GM23338 (cell line): ENCODE results near the gene PDE4D. TPM values are rescaled to one million over a fixed set of nuclear protein-coding genes. Genes with fewer than 3 reads are reported as not detected.

Experiments
- ATAC-seq: fragments of 200-7000 bp; cut with Tn5 transposase; 3 replicates; pipeline ENCODE4 v1.9.1; 2020
- DNase-seq: peaks from one replicate; pipeline ENCODE4 v3.0.0-alpha.2; 2015; ENCODE audit warnings: low spot score
- H2AFZ ChIP-seq: fragments of 200-600 bp; sonication (generic); 2 replicates; pipeline ENCODE4 v1.8.0; 2016; ENCODE audit warnings: antibody characterized with exemption, mild to moderate bottlenecking, moderate library complexity
- H3F3A ChIP-seq: fragments of 200-600 bp; sonication (generic); replicated peaks from 2 replicates; pipeline ENCODE4 v1.8.0; 2017; ENCODE audit warnings: antibody characterized with exemption, mixed run types, low read depth
- H3K27ac ChIP-seq: fragments of 200-600 bp; sonication (generic); 2 replicates; pipeline ENCODE4 v1.6.1; 2016; ENCODE audit warnings: low read depth
- H3K27me3 ChIP-seq: fragments of 200-600 bp; sonication (generic); 2 replicates; pipeline ENCODE4 v1.8.0; 2016; ENCODE audit warnings: mild to moderate bottlenecking, mixed run types, moderate library complexity; ENCODE audit not compliant: insufficient read depth
- H3K36me3 ChIP-seq: fragments of 200-600 bp; sonication (generic); 2 replicates; pipeline ENCODE4 v1.8.0; 2016; ENCODE audit warnings: mild to moderate bottlenecking; ENCODE audit not compliant: insufficient read depth
- H3K4me1 ChIP-seq: fragments of 200-600 bp; sonication (generic); 2 replicates; pipeline ENCODE4 v1.8.0; 2016; ENCODE audit warnings: mild to moderate bottlenecking, moderate library complexity; ENCODE audit not compliant: insufficient read depth
- H3K4me2 ChIP-seq: fragments of 200-600 bp; sonication (generic); 2 replicates; pipeline ENCODE4 v1.7.1; 2017; ENCODE audit warnings: mixed run types
- H3K4me3 ChIP-seq: fragments of 200-600 bp; sonication (generic); 2 replicates; pipeline ENCODE4 v1.6.1; 2016; ENCODE audit warnings: mixed run types
- H3K79me2 ChIP-seq: fragments of 200-600 bp; sonication (generic); replicated peaks from 2 replicates; pipeline ENCODE4 v1.8.0; 2017; ENCODE audit warnings: mild to moderate bottlenecking; ENCODE audit not compliant: insufficient read depth
- H3K9me2 ChIP-seq: fragments of 200-600 bp; sonication (generic); 2 replicates; pipeline ENCODE4 v1.8.0; 2017; ENCODE audit not compliant: insufficient read depth
- H4K20me1 ChIP-seq: fragments of 200-600 bp; sonication (generic); replicated peaks from 2 replicates; pipeline ENCODE4 v1.8.0; 2017; ENCODE audit warnings: mild to moderate bottlenecking; ENCODE audit not compliant: insufficient read depth
- H3K27ac Mint-ChIP-seq: 2 replicates; pipeline ENCODE4 v1.8.0; 2020; ENCODE audit warnings: inconsistent platforms, mild to moderate bottlenecking, moderate library complexity, mixed read lengths
- H3K27me3 Mint-ChIP-seq: 3 replicates; pipeline ENCODE4 v1.8.0; 2022; ENCODE audit warnings: low read depth, mild to moderate bottlenecking, moderate library complexity, mixed read lengths, inconsistent platforms; ENCODE audit not compliant: insufficient read depth, poor library complexity
- H3K36me3 Mint-ChIP-seq: 3 replicates; pipeline ENCODE4 v1.8.0; 2021; ENCODE audit warnings: low read depth, mild to moderate bottlenecking, inconsistent platforms, moderate library complexity, mixed read lengths
- H3K4me1 Mint-ChIP-seq: 3 replicates; pipeline ENCODE4 v1.8.0; 2020; ENCODE audit warnings: mild to moderate bottlenecking, inconsistent platforms, mixed read lengths
- H3K4me3 Mint-ChIP-seq: 3 replicates; pipeline ENCODE4 v1.8.0; 2021; ENCODE audit warnings: moderate library complexity, mild to moderate bottlenecking, inconsistent platforms, mixed read lengths
- H3K9me3 Mint-ChIP-seq: 3 replicates; pipeline ENCODE4 v1.8.0; 2020; ENCODE audit warnings: moderate library complexity, mild to moderate bottlenecking, inconsistent platforms, mixed read lengths
- CREB1 ChIP-seq: fragments of 250-450 bp; sonication (Bioruptor Pico); IDR thresholded peaks from 2 replicates; pipeline ENCODE4 v1.5.0; 2020; ENCODE audit warnings: low read depth, mild to moderate bottlenecking, moderate library complexity
- ETS1 ChIP-seq: IDR thresholded peaks from 2 replicates; pipeline ENCODE4 v1.6.1; 2016; ENCODE audit warnings: antibody characterized with exemption
- EZH2 ChIP-seq: fragments of 200-600 bp; sonication (generic); IDR thresholded peaks from one replicate; pipeline ENCODE4 v1.8.0; 2017; ENCODE audit warnings: antibody characterized with exemption, mild to moderate bottlenecking, low read depth; ENCODE audit not compliant: unreplicated experiment
- EZH2phosphoT487 ChIP-seq: fragments of 200-600 bp; sonication (generic); IDR thresholded peaks from one replicate; pipeline ENCODE4 v1.8.1; 2018; ENCODE audit warnings: antibody characterized with exemption; ENCODE audit not compliant: unreplicated experiment
- NANOG ChIP-seq: IDR thresholded peaks from 2 replicates; pipeline ENCODE4 v1.6.1; 2016; ENCODE audit warnings: antibody characterized with exemption, borderline replicate concordance
- POLR2AphosphoS5 ChIP-seq: IDR thresholded peaks from 2 replicates; pipeline ENCODE4 v1.6.1; 2016; ENCODE audit warnings: antibody characterized with exemption, low read depth
- REST ChIP-seq: IDR thresholded peaks from one replicate; pipeline ENCODE4 v1.6.1; 2018; ENCODE audit warnings: antibody characterized with exemption; ENCODE audit not compliant: unreplicated experiment
- STAT1 ChIP-seq: IDR thresholded peaks from one replicate; pipeline ENCODE4 v1.6.1; 2016; ENCODE audit warnings: antibody characterized with exemption; ENCODE audit not compliant: unreplicated experiment
- ZNF114 ChIP-seq: fragments of 250-450 bp; sonication (Bioruptor Pico); IDR thresholded peaks from 2 replicates; pipeline ENCODE4 v1.5.0; 2020; ENCODE audit warnings: mild to moderate bottlenecking, moderate library complexity
- ZNF331 ChIP-seq: fragments of 250-450 bp; sonication (Bioruptor Pico); IDR thresholded peaks from 2 replicates; pipeline ENCODE4 v1.5.0; 2020; ENCODE audit warnings: low read depth, mild to moderate bottlenecking, moderate library complexity
- ZNF462 ChIP-seq: fragments of 250-450 bp; sonication (Bioruptor Pico); IDR thresholded peaks from 2 replicates; pipeline ENCODE4 v1.5.0; 2020; ENCODE audit warnings: mild to moderate bottlenecking, moderate library complexity
- polyA plus RNA-seq: library from polyadenylated mRNA; unstranded; fragments of >200 nt; fragmentation: Nextera tagmentation; extraction: Ambion mirVana; gene quantifications from 2 replicates; pipeline ENCODE4 v1.2.1, GENCODE V29; 2016
- total RNA-seq: library from RNA; depleted of rRNA; stranded (reverse); fragments of >200 nt; shearing (Covaris generic); gene quantifications from 2 replicates; pipeline ENCODE4 v1.2.3, GENCODE V29; 2014

PDE4D gene
- total and polyA plus RNA-seq, 2 experiments from 2014 or later = 2.1 to 4.7 TPM

GRCh38 chr5:59139695-59140094 is 753.8 kb downstream of the PDE4D start:
- ATAC-seq = no peak
- Histone ChIP-seq H3K27me3 (no peaks in the 10 kb centered on the region), H2AFZ (no peak overlapping the region), H3K79me2 (no peaks in the 10 kb centered on the region), H3F3A (no peaks in the 10 kb centered on the region), H3K36me3 (no peaks in the 10 kb centered on the region), H3K4me3 (no peak overlapping the region), H3K4me2 (no peak overlapping the region), H3K27ac (no peak overlapping the region), H3K4me1 (no peaks in the 10 kb centered on the region), H4K20me1 (no peaks in the 10 kb centered on the region), H3K9me2 (peaks cover 3% of the 10 kb centered on the region)
- Mint-ChIP-seq H3K27me3 (peaks cover 5% of the 10 kb centered on the region), H3K27ac (no peak overlapping the region), H3K4me1 (no peaks in the 10 kb centered on the region), H3K36me3 (no peaks in the 10 kb centered on the region), H3K9me3 (no peaks in the 10 kb centered on the region), H3K4me3 (no peak overlapping the region)
- no peak for TF ChIP-seq CREB1 (CRISPR knock-in tag)
- no peak for TF ChIP-seq REST
- no peak for TF ChIP-seq ETS1
- no peak for TF ChIP-seq POLR2AphosphoS5
- TF ChIP-seq EZH2 = no peak
- no peak for TF ChIP-seq ZNF114
- no peak for TF ChIP-seq NANOG
- TF ChIP-seq EZH2phosphoT487 = no peak
- TF ChIP-seq ZNF462 (CRISPR knock-in tag) = no peak
- no peak for TF ChIP-seq ZNF331 (CRISPR knock-in tag)
- no peak for TF ChIP-seq STAT1
- DNase-seq = no peak
